Hepatocyte (in vitro differentiated cells): ENCODE data around the gene APOA5.

Experiments used
- EZH2 ChIP-seq: fragments of 200-600 bp; sonication (generic); IDR thresholded peaks from 2 replicates; pipeline ENCODE4 v1.6.1; 2016; ENCODE audit warnings: antibody characterized with exemption, mild to moderate bottlenecking, borderline replicate concordance
- EZH2phosphoT487 ChIP-seq: fragments of 200-600 bp; sonication (generic); IDR thresholded peaks from one replicate; pipeline ENCODE4 v1.6.1; 2018; ENCODE audit warnings: antibody characterized with exemption, mild to moderate bottlenecking, low read depth, moderate library complexity; ENCODE audit not compliant: unreplicated experiment, severe bottlenecking
- TF ChIP-seq, protein P1 (sequence below): fragments of 200-600 bp; sonication (generic); IDR thresholded peaks from 2 replicates; pipeline ENCODE4 v1.5.1; 2016; ENCODE audit warnings: antibody characterized with exemption, mild to moderate bottlenecking; ENCODE audit not compliant: poor library complexity

DNA sequence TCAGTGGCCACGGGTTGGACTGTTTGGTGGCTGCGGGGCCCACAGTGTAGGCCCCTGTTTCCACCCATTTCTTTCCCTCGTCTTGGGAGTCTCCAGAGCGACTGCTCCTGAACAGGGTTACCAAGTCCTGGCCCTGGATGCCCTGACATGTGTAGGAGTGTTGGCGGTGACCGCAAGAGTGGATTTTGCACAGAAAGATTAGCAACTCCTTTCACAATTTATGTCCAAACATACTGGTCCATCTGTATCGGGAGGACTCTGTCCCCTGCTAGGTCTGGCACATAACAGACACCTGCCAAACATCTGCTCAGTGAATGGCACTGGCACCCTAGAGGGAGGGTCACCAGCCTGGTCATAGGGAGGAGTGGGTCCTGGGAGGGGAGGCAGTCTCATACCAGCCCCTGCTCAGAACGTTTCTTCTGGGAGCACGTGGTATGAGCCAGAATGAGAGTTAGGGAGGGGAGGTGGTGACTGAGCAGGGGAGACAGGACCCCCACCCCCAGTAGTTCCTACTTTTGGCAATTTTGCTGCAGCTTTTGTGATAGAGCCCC, 49.1 kb upstream of the APOA5 start:
- TF ChIP-seq, protein P1, sequence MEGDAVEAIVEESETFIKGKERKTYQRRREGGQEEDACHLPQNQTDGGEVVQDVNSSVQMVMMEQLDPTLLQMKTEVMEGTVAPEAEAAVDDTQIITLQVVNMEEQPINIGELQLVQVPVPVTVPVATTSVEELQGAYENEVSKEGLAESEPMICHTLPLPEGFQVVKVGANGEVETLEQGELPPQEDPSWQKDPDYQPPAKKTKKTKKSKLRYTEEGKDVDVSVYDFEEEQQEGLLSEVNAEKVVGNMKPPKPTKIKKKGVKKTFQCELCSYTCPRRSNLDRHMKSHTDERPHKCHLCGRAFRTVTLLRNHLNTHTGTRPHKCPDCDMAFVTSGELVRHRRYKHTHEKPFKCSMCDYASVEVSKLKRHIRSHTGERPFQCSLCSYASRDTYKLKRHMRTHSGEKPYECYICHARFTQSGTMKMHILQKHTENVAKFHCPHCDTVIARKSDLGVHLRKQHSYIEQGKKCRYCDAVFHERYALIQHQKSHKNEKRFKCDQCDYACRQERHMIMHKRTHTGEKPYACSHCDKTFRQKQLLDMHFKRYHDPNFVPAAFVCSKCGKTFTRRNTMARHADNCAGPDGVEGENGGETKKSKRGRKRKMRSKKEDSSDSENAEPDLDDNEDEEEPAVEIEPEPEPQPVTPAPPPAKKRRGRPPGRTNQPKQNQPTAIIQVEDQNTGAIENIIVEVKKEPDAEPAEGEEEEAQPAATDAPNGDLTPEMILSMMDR, result no peak
- TF ChIP-seq EZH2, result no peak
- TF ChIP-seq EZH2phosphoT487, result no peak
